ENCODE measurements around the gene CLCN6.

CLCN6 gene

DNA sequence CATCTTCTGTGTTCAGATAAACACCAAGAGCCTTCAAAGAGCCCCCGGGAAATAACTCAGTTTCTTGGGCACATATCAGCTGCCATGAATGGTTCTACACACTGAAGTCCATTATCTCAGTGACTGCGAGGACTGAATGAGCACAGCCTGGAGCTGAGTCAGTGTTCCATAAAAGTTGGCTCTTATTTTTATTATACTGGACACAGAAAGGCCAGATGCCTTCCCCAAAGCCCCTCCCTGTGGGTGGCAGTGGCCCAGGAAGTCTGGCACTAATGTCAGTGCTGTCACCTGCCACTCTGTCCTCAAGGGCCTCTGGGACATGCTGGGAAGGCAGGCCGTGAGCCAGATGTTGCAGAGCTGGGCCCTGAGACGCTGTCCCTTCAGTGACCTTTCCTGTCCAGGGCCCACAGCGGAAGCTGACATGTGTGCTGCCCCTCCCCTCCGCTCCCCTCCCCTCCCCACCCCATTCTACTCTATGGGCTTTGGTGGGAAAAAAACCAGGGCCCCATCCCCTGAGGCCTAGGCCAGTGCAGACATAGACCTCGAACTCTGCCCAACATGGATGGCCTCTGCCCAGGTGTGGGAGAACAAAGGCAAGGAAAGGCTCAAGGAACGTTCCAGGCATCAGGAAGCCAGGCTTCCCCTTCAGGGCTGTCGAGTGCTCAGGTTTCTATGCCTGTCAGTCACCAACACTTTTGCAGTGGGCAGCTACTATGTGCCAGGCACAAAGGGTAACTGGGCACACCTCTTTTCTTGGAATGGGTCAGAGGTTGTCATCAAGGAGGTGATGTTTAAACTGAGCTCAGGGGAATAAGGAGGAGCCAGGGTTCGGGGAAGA is 75.1 kb downstream of the CLCN6 start:
- DNase-seq: peak; percentile 56

- no peak for DNase-seq
Observed at GRCh38 chr1:11881749-11882441, 75.9 kb downstream of the CLCN6 start.

GRCh38 chr1:11882814-11883538 is 77.0 kb downstream of the CLCN6 start:
- DNase-seq: no peak

GRCh38 chr1:11885916-11886315 is 79.9 kb downstream of the CLCN6 start:
- DNase-seq: no peak

- DNase-seq: no peak
Observed at GRCh38 chr1:11886986-11887665, 81.1 kb downstream of the CLCN6 start.

GRCh38 chr1:11887666-11888007 is 81.6 kb downstream of the CLCN6 start:
- no peak for DNase-seq

- no peak for DNase-seq
Observed at GRCh38 chr1:11888206-11888876, 82.3 kb downstream of the CLCN6 start.

GRCh38 chr1:11888877-11889208 is 82.9 kb downstream of the CLCN6 start:
- no peak for DNase-seq

DNA sequence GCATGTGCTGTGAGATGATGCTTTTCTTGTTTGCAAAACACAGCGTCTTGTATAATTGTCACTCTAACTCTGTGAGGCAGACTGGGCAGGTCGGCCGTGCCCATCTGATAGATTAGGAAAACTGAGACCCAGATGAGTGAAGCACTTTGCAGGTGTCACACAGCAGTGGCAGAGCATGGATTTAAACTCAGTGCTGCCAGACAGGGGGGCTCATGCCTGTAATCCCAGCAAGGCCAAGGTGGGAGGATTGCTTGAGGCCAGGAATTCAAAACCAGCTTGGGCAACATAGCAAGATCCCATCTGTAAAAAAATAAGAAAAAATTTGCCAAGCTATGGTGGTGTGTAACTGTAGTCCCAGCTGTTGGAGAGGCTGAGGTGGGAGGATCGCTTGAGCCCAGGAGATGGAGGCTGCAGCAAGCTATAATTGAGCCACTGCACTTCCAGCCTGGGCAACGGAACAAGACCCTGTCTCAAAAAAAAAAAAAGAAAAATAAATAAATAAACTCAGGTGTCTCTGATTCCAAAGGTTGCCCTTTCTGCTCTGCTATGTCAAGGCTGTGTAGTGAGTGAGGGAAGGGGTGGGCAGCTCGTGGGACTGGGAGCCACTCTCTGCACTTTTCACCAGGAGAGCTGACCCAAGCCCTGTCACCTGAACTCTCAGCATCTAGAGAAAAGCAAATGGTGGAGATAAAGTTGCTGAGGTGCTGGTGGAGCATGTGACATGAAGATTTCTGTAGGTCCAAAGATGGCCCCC is 85.6 kb downstream of the CLCN6 start:
- no peak for DNase-seq
